ENCODE data around the gene GNA12.

DNA sequence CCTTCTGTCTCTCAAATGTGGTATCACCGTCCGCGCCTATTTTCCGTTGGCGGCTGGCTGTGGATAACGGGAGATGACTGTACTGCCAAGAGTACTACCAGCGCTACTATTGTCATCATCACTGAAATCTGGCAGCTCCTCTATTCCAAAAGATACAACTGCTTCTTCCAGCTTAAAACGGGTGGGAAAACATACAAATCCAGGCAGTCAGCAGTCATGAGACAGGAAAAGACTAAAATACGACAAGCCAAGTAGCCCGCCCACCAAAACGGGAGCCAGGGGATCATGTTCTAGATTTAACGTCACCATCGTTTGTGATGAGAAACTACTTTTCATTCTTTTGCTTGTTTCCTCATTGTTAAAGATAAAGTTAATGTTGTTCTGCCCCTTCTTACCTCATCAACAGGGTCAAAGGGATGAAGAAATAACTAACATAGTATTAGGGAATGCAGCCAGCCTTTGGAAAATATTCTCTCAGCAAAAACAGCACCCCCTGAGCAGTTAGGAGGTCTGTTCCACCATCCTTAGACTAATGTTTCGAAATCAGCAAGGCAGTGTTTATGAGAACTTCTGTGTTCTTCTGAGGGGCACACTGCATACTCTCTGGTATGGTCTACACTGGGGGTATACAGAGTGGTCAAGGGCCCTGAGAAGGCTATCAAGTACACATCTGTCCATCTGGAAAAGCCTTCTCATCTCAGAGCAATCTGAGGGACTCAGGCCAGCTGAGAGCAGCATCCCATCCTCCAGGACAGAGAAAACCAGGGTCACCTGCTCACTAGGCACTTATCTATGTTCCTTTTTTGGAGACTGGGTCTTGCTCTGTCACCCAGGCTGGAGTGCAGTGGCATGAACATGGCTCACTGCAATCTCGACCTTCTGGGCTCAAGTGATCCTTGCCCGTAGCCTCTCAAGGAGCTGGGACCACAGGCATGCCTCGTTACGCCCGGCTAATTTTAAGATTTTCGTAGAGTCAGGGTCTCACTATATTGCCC lies 47.5 kb downstream of the GNA12 start:
- TF ChIP-seq, protein P1, sequence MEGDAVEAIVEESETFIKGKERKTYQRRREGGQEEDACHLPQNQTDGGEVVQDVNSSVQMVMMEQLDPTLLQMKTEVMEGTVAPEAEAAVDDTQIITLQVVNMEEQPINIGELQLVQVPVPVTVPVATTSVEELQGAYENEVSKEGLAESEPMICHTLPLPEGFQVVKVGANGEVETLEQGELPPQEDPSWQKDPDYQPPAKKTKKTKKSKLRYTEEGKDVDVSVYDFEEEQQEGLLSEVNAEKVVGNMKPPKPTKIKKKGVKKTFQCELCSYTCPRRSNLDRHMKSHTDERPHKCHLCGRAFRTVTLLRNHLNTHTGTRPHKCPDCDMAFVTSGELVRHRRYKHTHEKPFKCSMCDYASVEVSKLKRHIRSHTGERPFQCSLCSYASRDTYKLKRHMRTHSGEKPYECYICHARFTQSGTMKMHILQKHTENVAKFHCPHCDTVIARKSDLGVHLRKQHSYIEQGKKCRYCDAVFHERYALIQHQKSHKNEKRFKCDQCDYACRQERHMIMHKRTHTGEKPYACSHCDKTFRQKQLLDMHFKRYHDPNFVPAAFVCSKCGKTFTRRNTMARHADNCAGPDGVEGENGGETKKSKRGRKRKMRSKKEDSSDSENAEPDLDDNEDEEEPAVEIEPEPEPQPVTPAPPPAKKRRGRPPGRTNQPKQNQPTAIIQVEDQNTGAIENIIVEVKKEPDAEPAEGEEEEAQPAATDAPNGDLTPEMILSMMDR (IDR thresholded peaks at IDR 0.05) = no peak
- peak in 1 of 3 donors; percentile 9 for TF ChIP-seq POLR2AphosphoS5 (IDR thresholded peaks at IDR 0.05)
- TF ChIP-seq EP300 (IDR thresholded peaks at IDR 0.05) = no peak

Data from stomach (tissue), 4 donors.